Astrocyte of the cerebellum (primary cell): Measurements from ENCODE around the gene PPOX.

Experiments used
- DNase-seq: peaks from one replicate; pipeline ENCODE4 v3.0.0-alpha.2; 2011; ENCODE audit warnings: low read depth
- H3K4me3 ChIP-seq: 2 replicates; pipeline ENCODE4 v1.5.1; 2011; ENCODE audit warnings: mild to moderate bottlenecking, low read depth, low read length, moderate library complexity
- CTCF ChIP-seq: IDR thresholded peaks from 2 replicates; pipeline ENCODE4 v1.5.1; 2012; ENCODE audit warnings: low read length, low read depth, moderate library complexity, mild to moderate bottlenecking; ENCODE audit errors: missing control alignments
- in situ Hi-C: cut with HindIII; loops from 2 replicates; pipeline ENCODE4 v1.10.0; 2017; ENCODE audit warnings: low sequenced_read_pairs

The PPOX gene

GRCh38 chr1:161188381-161188780 is 22.2 kb downstream of the PPOX start:
- in situ Hi-C loops = no loop called here

GRCh38 chr1:161189036-161189435 is 22.8 kb downstream of the PPOX start:
- DNase-seq = no peak
- no peak overlapping the region for H3K4me3 ChIP-seq
- in situ Hi-C loops = no loop called here
- TF ChIP-seq CTCF = no peak

More at GRCh38 chr1:161188381-161188780, 22.2 kb downstream of the PPOX start:
- H3K4me3 ChIP-seq = no peak overlapping the region
- no peak for DNase-seq
- no peak for TF ChIP-seq CTCF

GRCh38 chr1:161190962-161191521 is 24.8 kb downstream of the PPOX start:
- TF ChIP-seq CTCF = no peak
- H3K4me3 ChIP-seq = no peak overlapping the region
- in situ Hi-C loops = no loop called here
- no peak for DNase-seq

- in situ Hi-C loops = no loop called here
- H3K4me3 ChIP-seq = no peak overlapping the region
- no peak for TF ChIP-seq CTCF
- DNase-seq = no peak
Observed at GRCh38 chr1:161191971-161192370, 25.7 kb downstream of the PPOX start.

GRCh38 chr1:161192476-161193465 is 26.5 kb downstream of the PPOX start:
- DNase-seq = peak; percentile 43
- in situ Hi-C loops = no loop called here
- no peak overlapping the region for H3K4me3 ChIP-seq
- TF ChIP-seq CTCF = peak; percentile 93

GRCh38 chr1:161193561-161194235 is 27.5 kb downstream of the PPOX start:
- in situ Hi-C loops = no loop called here
- TF ChIP-seq CTCF = no peak
- no peak overlapping the region for H3K4me3 ChIP-seq
- DNase-seq = no peak
